Prostate gland (tissue), 2 donors: ENCODE measurements around the gene CCND1.

Experiments
- CTCF ChIP-seq, 4 experiments: fragments of 200-600 bp in 2 of 4; fragments of 450-650 bp in 2 of 4; sonication (generic) in 2 of 4; IDR thresholded peaks; 1 replicate in 3 of 4; 2 replicates in 1 of 4; pipeline ENCODE4 v1.5.1; 2016 to 2019; ENCODE audit warnings: antibody characterized with exemption in 4 of 4, mild to moderate bottlenecking in 2 of 4, moderate library complexity in 2 of 4
- POLR2A ChIP-seq: fragments of 450-650 bp; IDR thresholded peaks from one replicate; pipeline ENCODE4 v1.6.1; 2016; ENCODE audit warnings: antibody characterized with exemption, mild to moderate bottlenecking

- no peak for TF ChIP-seq POLR2A
- no peak for TF ChIP-seq CTCF (IDR thresholded peaks at IDR 0.05)
These were observed 3.6 kb upstream of the CCND1 start for GRCh38 chr11:69637198-69637940.
